HL-60/S4 treated with retinoic acid at 250 ng/mL for 4 days and 3 days (cell line): ENCODE measurements around the gene ADGRA3.
"Not testable (repeated sequence)": the region's sequence is repeated elsewhere in the genome, so short reads cannot be mapped to it uniquely, and the experiment has no call there.

ENCODE experiments used
- in situ Hi-C: fragments of 300-500 bp; cut with MboI; formaldehyde crosslinking; loops from 2 replicates; pipeline ENCODE4 v1.7.0; 2022; ENCODE audit warnings: low sequenced_read_pairs

ADGRA3 gene

DNA sequence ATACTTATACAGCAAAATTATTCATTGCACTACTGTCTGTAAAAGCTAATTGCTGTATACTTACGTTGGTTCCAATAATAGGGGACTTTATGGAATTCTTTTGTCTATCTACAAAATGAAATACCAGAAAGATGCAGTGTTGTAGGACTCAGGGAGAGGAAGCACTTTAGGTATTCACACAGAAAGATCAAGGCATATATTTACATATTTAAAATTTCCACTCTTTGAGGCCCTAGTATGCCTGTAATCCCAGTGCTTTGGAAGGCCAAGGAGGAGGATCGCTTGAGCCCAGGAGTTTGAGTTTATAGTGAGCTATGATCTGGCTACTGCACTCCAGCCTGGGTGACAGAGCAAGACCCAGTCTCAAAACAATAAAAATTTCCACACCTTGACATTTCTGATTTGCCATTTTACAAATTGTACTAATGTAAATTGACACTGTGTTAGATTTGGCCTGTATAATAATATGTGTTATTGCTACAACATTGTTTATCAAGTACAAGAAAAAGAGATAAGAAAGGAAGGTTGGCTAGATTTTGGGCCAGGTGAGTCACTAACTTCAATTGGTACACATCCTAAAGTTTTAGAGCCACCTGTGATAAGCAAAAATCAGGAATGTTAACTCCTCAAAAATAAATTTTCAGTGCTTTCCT, 35.1 kb downstream of the ADGRA3 start:
- in situ Hi-C loops = no loop called here

DNA sequence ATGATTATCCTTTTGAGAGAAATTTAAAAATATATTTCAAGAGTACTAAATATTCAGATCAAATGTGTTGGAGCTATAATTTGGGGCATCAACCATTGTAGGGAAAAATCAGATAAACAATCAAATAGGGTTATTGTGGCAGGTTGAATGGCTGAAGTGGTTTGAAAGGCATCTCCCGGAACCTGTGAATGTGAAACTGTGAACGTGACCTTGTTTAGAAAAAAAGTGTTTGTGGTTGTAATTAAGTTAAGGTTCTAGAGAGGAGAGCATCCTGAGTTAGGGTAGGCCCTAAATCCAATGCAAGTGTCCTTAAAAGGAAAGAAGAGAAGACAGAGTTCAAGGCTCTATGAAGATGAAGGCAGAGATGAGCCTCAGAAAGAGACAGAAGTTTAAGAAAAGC, 37.4 kb downstream of the ADGRA3 start:
- in situ Hi-C loops = no loop called here

- in situ Hi-C loops = no loop called here
These were observed 38.1 kb downstream of the ADGRA3 start for GRCh38 chr4:22477813-22478182.

- in situ Hi-C loops = no loop called here
These were observed 38.6 kb downstream of the ADGRA3 start for GRCh38 chr4:22477136-22477812.

- in situ Hi-C loops = no loop called here
These were observed 39.9 kb downstream of the ADGRA3 start for GRCh38 chr4:22476011-22476410.

- in situ Hi-C loops = not testable (repeated sequence)
These were observed 40.6 kb downstream of the ADGRA3 start for GRCh38 chr4:22475311-22475646.

DNA sequence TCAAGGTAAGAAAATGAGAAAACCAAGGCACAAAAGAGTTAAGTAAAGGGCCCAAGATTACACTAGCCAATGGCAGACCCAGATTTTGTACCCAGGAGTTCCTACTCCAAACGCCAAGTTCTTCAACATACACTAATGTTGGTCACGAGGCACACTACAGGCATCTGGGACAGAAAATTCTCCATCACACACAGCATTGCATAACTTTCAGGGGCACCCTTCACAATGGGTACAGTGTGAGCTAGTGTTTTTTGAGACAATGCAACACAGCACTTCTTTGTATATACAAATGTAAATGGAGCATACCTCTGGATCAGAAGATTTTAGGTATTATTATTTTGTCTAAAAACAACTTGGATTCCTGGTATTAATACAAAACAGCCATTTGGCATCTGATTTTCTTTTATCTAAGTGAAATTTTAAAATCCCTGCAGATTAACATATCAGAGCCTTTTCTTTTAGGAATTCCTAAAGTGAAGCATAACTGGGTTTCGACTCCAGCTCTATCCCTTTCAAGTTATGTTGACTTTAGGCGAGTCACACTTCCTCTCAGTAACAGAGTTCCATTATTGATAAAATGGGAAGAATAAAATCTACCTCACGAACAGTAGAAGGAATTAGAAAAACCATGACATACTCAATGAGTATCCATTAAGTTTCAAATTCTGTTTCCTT, 41.1 kb downstream of the ADGRA3 start:
- in situ Hi-C loops = no loop called here

- in situ Hi-C loops = no loop called here
These were observed 42.6 kb downstream of the ADGRA3 start for GRCh38 chr4:22473268-22473667.

GRCh38 chr4:22471999-22472461, 43.8 kb downstream of the ADGRA3 start:
- in situ Hi-C loops = no loop called here

DNA sequence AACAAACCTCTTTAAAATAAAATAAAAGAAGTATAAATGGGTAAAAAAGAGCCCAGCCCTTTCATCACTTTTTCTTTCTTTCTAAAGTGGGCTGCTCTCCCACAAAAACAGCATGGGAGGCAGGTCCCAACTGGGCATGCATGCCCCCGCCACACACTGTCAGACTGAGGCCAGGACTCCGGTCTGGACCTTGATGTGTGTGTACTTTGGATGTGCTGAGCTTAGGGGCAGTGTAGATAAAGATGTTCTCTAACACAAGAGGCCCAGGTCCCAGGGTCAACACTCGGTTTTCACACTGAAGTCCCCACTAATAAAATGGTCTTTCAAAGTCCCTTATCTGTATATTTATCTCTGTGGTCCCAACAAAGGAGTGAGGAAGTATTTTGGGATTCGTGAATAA, 44.4 kb downstream of the ADGRA3 start:
- in situ Hi-C loops = no loop called here

DNA sequence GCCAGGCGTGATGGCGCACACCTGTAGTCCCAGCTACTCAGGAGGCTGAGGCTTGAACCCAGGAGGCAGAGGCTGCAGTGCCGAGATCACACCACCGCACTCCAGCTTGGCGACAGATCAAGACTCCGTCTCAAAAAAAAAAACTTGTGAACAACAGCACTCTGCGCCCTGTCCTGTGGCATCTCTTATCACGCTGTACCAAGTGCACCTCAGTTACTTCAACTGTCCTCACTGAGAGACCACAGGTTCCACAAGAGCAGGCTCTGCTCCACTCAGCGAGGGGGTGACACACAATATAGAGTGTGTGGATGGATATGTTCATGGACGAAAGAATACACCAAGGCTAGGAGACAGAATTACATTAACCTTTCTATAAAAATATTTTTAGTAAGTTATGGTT, 49.3 kb downstream of the ADGRA3 start:
- in situ Hi-C loops = no loop called here

GRCh38 chr4:22465996-22466395, 49.9 kb downstream of the ADGRA3 start:
- in situ Hi-C loops = no loop called here

GRCh38 chr4:22465349-22465748, 50.5 kb downstream of the ADGRA3 start:
- in situ Hi-C loops = no loop called here

- in situ Hi-C loops = no loop called here
These were observed 52.7 kb downstream of the ADGRA3 start for GRCh38 chr4:22463179-22463578.

DNA sequence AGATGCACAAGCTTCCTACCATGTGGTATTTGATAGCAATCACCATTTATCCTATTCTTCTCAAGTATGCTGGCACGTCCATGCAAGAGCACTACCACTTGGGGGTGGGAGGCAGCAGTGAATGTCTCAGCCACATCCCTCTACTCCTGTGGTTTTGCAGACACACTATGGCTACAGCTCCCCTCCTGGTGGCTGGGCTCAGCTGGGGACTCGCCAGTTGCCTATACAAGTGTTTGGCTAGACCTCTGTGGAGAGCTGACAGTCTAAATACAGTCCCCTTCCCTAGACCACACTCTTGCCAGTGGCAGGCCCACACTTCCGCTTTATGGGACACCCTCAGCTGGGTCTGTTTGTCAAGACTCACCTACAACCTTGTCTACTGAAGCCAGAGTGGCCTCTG, 53.2 kb downstream of the ADGRA3 start:
- in situ Hi-C loops = no loop called here

GRCh38 chr4:22460266-22460665, 55.6 kb downstream of the ADGRA3 start:
- in situ Hi-C loops = no loop called here

DNA sequence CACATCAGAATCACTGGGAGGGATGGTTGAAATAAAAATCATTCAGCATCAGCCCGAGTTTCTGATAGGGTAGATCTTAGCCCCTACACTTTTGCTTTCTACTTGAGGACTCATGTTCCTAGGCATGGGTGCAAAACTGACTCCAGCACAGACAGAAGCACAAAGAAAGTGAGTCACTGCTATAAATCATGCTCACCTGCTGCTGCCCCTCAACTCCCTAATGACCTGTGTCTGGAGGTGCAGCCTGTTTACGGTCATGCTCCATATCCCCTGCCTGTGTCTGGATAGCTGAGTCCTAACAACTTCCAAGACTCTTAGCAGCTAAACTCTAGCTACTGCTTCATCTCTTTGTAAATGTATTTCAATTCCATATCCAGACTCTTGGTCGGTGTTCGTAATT, 57.8 kb downstream of the ADGRA3 start:
- in situ Hi-C loops = no loop called here

GRCh38 chr4:22457348-22457747, 58.5 kb downstream of the ADGRA3 start:
- in situ Hi-C loops = no loop called here

DNA sequence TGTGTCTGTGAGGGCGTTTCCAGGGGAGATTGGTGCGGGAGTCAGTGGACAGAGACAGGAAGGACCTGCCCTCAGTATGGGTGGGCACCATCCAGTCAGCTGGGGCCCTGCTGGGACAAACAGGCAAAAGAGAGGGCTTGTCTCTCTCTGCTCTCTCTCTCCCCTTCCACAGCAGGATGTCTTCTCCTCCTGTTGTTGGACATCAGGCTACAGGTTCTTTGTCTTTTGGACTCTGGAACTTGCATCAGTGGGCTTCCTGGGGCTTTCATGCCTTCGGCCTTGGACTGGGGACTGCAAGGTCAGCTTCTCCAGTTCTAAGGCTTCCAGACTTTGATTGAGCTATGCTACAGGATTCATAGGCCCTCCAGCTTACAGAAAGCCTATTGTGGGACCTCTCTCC, 59.6 kb downstream of the ADGRA3 start:
- in situ Hi-C loops = no loop called here

DNA sequence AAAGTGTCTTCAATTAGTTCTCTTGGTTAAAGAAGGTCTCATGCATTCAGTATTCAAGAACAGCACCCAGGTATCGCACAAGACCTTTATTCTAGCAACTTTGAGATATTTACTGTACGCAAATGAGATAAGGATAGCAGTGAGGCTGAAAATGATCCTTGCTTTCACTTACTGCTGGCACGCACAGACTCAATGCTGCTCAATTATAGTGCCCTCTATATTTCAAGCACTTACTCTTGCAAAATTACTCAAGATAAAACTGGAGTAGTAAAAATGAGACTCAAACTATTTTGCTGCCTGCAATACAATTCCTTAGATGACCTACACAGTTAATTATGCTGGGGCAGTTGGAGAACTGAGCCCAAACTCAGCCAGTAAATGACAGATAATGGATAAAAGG, 60.9 kb downstream of the ADGRA3 start:
- in situ Hi-C loops = no loop called here

DNA sequence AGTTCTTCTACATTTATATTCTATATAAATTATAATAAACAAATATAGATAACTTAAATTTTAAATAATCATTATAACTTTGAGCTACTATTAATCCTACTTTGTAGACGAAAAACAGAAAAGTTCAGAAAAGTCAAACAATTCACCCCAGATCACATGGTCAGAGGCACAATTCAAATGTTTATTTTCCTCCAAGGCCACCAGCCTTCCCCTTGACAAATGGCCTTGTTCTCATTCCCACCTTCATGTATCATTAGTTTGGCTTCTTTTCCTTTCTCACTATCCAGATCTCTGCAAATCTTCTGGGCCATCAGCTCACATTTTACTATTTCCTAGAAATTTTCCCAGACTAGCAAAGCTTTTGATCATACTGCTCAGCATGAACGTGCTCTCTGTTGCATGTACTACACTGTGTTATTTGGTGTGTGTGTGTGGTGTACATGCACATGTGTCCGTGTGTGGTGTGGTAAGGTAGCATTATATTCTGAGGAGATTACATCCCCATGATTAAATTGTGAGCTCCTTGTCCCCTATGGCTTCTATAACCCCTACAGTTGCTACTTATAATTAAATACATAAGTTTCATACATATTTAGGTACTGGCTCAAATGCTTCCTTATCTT, 61.5 kb downstream of the ADGRA3 start:
- in situ Hi-C loops = no loop called here

DNA sequence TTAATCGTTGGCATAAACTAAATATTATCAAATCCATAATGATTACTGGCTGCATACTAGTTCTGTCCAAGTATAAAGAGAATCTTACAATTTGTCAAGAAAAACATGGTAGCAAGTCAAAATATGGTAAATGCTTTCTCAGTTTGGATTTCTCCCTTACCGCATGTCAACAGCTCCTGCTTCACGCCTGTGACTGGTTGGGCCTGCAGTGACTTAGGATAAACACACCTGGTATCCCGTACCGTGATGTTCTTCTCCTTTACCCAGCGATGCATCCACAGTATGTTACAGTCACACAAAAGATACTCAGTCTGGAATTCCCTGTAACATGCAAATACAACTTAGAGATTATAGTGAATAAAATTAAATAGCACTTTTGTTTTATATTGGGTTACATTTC, 71.1 kb downstream of the ADGRA3 start:
- in situ Hi-C loops = no loop called here
